Gastrocnemius medialis (tissue), 4 donors: ENCODE data around the gene GNAT3. TPM values are rescaled to one million over a fixed set of nuclear protein-coding genes. Genes with fewer than 3 reads are reported as not detected.
A peak's percentile ranks its signal among the peaks of the same experiment; 100 is the strongest.

Experiments
- ATAC-seq, 2 donors: fragments of 150-250 bp; one replicate each; pipeline ENCODE4 v1.9.1; 2016
- DNase-seq, 2 donors: peaks; one replicate each; pipeline ENCODE4 v3.0.0-alpha.2; 2019
- H3K27ac ChIP-seq, 4 donors: fragments of 200-600 bp; sonication (generic); 1 replicate in 1 of 4; 2 replicates in 3 of 4; pipeline ENCODE4 v1.5.1; 2016 to 2018; ENCODE audit warnings: mild to moderate bottlenecking in 2 of 4, moderate library complexity in 1 of 4
- H3K27me3 ChIP-seq, 3 donors: fragments of 200-600 bp; sonication (generic) in 2 of 3; 1 replicate in 1 of 3; 2 replicates in 2 of 3; pipeline versions ENCODE4 v1.5.1 to v1.6.0; 2016 to 2019; ENCODE audit warnings: mild to moderate bottlenecking in 1 of 3, moderate library complexity in 1 of 3
- H3K36me3 ChIP-seq, 2 donors: fragments of 200-600 bp; sonication (generic) in 1 of 2; one replicate each; pipeline ENCODE4 v1.5.1; 2017 to 2018
- H3K4me1 ChIP-seq, 2 donors: fragments of 200-600 bp; sonication (generic) in 1 of 2; one replicate each; pipeline ENCODE4 v1.5.1; 2016 to 2017; ENCODE audit warnings: mild to moderate bottlenecking in 2 of 2
- H3K4me3 ChIP-seq, 4 donors: fragments of 200-600 bp; sonication (generic) in 3 of 4; 1 replicate in 1 of 4; 2 replicates in 3 of 4; pipeline ENCODE4 v1.5.1; 2016 to 2019; ENCODE audit warnings: mild to moderate bottlenecking in 2 of 4
- H3K9me3 ChIP-seq, 3 donors: fragments of 200-600 bp; sonication (generic) in 2 of 3; 1 replicate in 1 of 3; 2 replicates in 2 of 3; pipeline ENCODE4 v1.5.1; 2016 to 2019
- CTCF ChIP-seq, 5 experiments: fragments of 450-650 bp in 3 of 5; fragments of 200-600 bp in 2 of 5; sonication (generic) in 2 of 5; IDR thresholded peaks in 4 of 5; conservative IDR thresholded peaks in 1 of 5; 1 replicate in 4 of 5; 2 replicates in 1 of 5; pipeline ENCODE4 v1.5.1; 2016 to 2019; ENCODE audit warnings: antibody characterized with exemption in 5 of 5, mild to moderate bottlenecking in 3 of 5, moderate library complexity in 3 of 5
- POLR2A ChIP-seq, 2 donors: fragments of 450-650 bp; IDR thresholded peaks; one replicate each; pipeline ENCODE4 v1.6.1; 2017; ENCODE audit warnings: antibody characterized with exemption in 2 of 2, mild to moderate bottlenecking in 2 of 2, moderate library complexity in 2 of 2
- in situ Hi-C, 4 donors: fragments of 200-750 bp; cut with MboI; loops; one replicate each; pipeline versions ENCODE4 v1.15.0 to v1.8.0; 2017; ENCODE audit warnings: low sequenced_read_pairs in 4 of 4
- intact Hi-C: fragments of 100-400 bp; cut with DNase I; formaldehyde crosslinking; loops from one replicate; pipeline ENCODE4 v1.15.1; 2023; ENCODE audit warnings: low total_unique reads
- total RNA-seq, 4 donors: library from RNA; depleted of rRNA; stranded (reverse); fragments of >200 nt; gene quantifications; one replicate each; pipeline versions ENCODE4 v1.1.0 to v1.2.3, GENCODE V29; 2016

Gene GNAT3
- total RNA-seq, 4 donors from 2014 or later, result not detected

GRCh38 chr7:80536426-80536825 lies 24.6 kb upstream of the GNAT3 start:
- Histone ChIP-seq H3K4me1 (peaks cover 0 to 4% of the 10 kb centered on the region in 2 donors), H3K4me3 (no peak overlapping the region), H3K27me3 (no peaks in the 10 kb centered on the region), H3K9me3 (no peaks in the 10 kb centered on the region), H3K27ac (no peak overlapping the region), H3K36me3 (no peaks in the 10 kb centered on the region)
- intact Hi-C loops, result no loop called here
- ATAC-seq (no peak), DNase-seq (no peak)
- TF ChIP-seq POLR2A (IDR thresholded peaks at IDR 0.05) (no peak), CTCF (IDR thresholded peaks at IDR 0.05 in 4 of 5, conservative IDR thresholded peaks at IDR 0.05 in 1 of 5) (no peak)
- in situ Hi-C loops, result no loop called here

GRCh38 chr7:80533287-80533686 lies 21.4 kb upstream of the GNAT3 start:
- TF ChIP-seq CTCF (IDR thresholded peaks at IDR 0.05 in 4 of 5, conservative IDR thresholded peaks at IDR 0.05 in 1 of 5) (no peak), POLR2A (IDR thresholded peaks at IDR 0.05) (no peak)
- H3K36me3 ChIP-seq, result no peaks in the 10 kb centered on the region
- no peak overlapping the region for H3K4me3 ChIP-seq
- H3K27me3 ChIP-seq, result no peaks in the 10 kb centered on the region
- in situ Hi-C loops (no loop called here), intact Hi-C loops (no loop called here)
- ATAC-seq, result no peak
- DNase-seq, result no peak
- H3K27ac ChIP-seq, result no peak overlapping the region
- no peaks in the 10 kb centered on the region for H3K9me3 ChIP-seq
- H3K4me1 ChIP-seq, result no peaks in the 10 kb centered on the region

- H3K27me3 ChIP-seq, result no peaks in the 10 kb centered on the region
- TF ChIP-seq POLR2A (IDR thresholded peaks at IDR 0.05) (no peak), CTCF (IDR thresholded peaks at IDR 0.05 in 4 of 5, conservative IDR thresholded peaks at IDR 0.05 in 1 of 5) (no peak)
- H3K4me3 ChIP-seq, result no peak overlapping the region
- no peak overlapping the region for H3K27ac ChIP-seq
- in situ Hi-C loops (no loop called here), intact Hi-C loops (no loop called here)
- no peaks in the 10 kb centered on the region for H3K36me3 ChIP-seq
- ATAC-seq, result no peak
- H3K9me3 ChIP-seq, result no peaks in the 10 kb centered on the region
- DNase-seq, result no peak
- no peaks in the 10 kb centered on the region for H3K4me1 ChIP-seq
These were observed 20.3 kb upstream of the GNAT3 start for GRCh38 chr7:80532153-80532552.

- intact Hi-C loops (no loop called here), in situ Hi-C loops (no loop called here)
- Histone ChIP-seq H3K4me3 (no peak overlapping the region), H3K9me3 (no peaks in the 10 kb centered on the region), H3K36me3 (no peaks in the 10 kb centered on the region), H3K27me3 (no peaks in the 10 kb centered on the region), H3K4me1 (no peaks in the 10 kb centered on the region), H3K27ac (no peak overlapping the region)
- ATAC-seq (peak in 1 of 2 donors; percentile 51), DNase-seq (no peak)
- TF ChIP-seq CTCF (IDR thresholded peaks at IDR 0.05 in 4 of 5, conservative IDR thresholded peaks at IDR 0.05 in 1 of 5) (no peak), POLR2A (IDR thresholded peaks at IDR 0.05) (no peak)
These were observed 18.3 kb upstream of the GNAT3 start for GRCh38 chr7:80530136-80530535.

- Histone ChIP-seq H3K27ac (no peak overlapping the region), H3K4me1 (no peaks in the 10 kb centered on the region), H3K27me3 (no peaks in the 10 kb centered on the region), H3K9me3 (no peaks in the 10 kb centered on the region), H3K36me3 (no peaks in the 10 kb centered on the region), H3K4me3 (no peak overlapping the region)
- intact Hi-C loops, result no loop called here
- ATAC-seq (no peak), DNase-seq (no peak)
- TF ChIP-seq POLR2A (IDR thresholded peaks at IDR 0.05) (no peak), CTCF (IDR thresholded peaks at IDR 0.05 in 4 of 5, conservative IDR thresholded peaks at IDR 0.05 in 1 of 5) (no peak)
- in situ Hi-C loops, result no loop called here
These were observed 17.5 kb upstream of the GNAT3 start for GRCh38 chr7:80529362-80529761.
